C1 segment of cervical spinal cord (tissue), 14 donors: ENCODE data around the gene GATA6.
"Not testable (repeated sequence)": the region's sequence is repeated elsewhere in the genome, so short reads cannot be mapped to it uniquely, and the experiment has no call there.

Experiments
- DNase-seq, 14 donors: peaks; one replicate each; lab custom pipeline; 2025; lab: John Stamatoyannopoulos, UW

Gene GATA6

GRCh38 chr18:22204214-22204536 lies 34.8 kb downstream of the GATA6 start:
- DNase-seq, result no peak

- DNase-seq, result no peak
Measured at GRCh38 chr18:22204996-22205395, 35.6 kb downstream of the GATA6 start.

DNA sequence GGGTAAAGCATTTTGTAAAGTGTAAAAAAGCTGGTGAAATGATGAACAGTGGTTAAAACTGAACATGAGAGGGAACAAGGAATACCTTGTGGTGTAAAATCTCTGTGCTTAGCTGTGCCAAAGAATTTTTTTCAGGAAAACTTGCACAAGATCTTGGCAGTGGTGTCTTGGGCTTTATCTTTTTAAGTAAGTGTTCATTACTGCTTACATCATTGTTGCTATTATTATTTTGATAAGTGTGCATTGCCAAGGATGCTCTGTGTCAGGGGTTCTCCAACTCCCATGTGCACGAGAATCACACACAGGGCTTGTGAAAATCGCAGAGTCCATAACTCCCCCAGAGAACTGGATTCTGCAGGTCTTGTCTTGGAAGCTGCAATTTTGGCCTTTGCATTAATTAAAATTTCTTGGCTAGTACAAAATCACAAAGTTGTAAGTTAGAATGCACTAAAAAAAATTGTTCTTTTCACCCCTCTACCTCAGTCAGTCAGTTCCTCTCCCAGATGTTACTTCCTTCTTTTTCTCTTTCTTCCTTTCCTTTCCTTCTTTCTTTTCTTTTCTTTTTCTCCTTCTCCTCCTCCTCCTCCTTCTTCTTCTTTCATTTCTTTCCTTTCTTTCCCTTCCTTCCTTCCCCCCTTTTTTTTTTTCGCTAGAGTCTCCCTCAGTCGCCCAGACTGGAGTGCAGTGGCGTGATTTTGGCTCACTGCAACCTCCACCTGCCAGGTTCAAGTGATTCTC lies 37.8 kb downstream of the GATA6 start:
- no peak for DNase-seq

DNA sequence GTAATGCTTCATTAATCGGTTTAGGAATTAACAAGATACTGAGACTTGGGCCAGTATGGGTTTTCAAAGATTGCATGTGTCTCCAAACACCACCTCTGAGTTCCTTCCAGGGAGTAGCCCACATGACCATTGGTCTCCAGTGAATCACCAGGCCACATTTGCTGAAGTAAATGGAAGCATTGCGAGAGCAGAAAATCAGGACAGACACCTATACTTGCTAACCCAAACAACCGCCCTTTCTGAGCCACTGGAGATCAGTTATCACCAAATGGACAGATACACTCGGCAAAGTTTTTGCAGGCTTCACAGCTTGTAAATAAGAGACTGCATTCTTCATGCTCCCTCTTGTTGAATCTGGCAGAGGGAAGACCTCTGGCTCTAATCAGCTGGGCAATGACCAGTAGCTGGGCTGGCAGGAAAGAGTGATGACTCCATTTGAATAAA lies 40.9 kb downstream of the GATA6 start:
- DNase-seq, result no peak

GRCh38 chr18:22211657-22212056 lies 42.3 kb downstream of the GATA6 start:
- no peak for DNase-seq

DNA sequence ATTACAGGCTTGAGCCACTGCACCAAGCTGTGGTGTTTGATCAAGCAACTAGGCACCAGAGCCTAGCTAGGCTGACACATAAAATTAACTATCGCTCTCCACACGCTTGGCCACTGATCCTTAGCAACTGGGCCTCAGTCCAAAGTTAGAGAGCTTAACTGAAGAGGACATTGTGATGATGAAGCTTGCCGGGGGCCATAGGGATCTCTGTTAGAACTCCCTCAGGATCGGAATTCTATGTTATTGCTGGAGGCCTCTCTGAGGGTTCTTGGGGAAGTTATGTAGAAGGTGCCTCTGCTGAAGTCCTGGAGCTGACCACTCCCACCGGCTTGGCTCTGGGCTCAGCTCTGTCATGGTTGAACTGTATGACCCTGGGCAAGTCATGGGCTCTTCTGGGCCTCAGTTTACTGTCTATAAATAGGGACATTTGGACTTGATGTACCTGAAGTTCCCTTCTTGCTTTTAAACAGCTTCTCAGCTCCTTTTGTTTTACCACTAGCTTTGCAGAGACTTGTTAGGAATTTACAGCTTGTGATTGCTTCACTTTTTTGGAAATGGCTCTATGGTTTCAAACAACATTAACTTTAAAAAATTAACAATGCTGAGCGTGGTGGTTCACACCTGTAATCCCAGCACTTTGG lies 44.1 kb downstream of the GATA6 start:
- DNase-seq, result no peak

DNA sequence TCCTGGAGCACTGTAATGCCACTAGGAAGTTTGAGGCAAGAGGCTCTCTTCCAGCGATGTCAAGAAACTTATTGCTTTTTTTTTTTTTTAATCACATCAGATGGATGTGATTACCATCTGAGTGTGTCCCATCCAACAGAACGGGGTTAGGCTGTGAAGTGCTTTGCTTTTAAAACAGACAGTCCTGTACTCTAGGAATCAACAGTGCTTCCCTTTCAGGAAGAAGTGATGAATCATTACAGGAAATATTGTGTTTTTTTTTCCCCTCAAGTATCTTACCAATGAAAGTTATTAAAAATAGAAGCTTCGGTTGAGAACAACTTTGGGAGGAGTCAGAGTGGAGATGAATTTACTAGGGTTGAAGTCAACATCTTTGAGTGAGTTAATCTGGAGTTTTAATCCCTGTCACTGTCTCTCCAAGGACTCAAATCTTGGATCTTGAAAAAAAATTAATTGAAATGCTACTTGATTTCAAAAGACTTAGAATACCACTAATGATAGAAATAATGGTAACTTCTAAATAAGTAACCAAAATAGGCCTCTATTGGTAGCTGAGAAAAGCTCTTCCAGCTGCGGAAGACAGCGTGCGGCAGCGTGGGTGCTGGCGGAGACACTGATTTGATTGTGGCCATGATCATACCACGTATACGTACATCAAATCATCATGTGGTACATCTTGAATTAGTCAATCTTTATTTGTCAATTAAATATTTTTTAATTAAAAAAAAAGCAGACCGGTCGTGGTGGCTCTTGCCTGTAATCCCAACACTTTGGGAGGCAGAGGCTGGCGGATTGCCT lies 45.5 kb downstream of the GATA6 start:
- DNase-seq, result no peak

DNA sequence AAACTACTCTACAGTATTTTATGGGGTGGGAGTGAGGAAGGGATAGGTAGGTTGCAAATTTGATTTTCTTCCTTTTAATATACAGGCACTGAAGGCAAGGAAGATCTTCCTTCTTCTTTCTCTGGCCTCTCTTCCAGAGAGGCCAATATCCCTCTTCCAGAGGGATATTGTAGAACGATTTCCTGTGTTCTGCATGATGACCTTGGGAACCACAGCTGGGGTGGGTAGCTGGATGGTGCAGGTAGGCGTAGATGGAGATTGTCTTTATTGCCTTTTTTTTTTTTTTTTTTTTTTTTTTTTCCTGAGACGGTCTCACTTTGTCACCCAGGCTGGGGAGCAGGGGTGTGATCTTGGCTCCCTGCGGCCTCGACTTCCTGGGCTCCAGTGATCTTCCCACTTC lies 49.4 kb downstream of the GATA6 start:
- DNase-seq, result no peak

DNA sequence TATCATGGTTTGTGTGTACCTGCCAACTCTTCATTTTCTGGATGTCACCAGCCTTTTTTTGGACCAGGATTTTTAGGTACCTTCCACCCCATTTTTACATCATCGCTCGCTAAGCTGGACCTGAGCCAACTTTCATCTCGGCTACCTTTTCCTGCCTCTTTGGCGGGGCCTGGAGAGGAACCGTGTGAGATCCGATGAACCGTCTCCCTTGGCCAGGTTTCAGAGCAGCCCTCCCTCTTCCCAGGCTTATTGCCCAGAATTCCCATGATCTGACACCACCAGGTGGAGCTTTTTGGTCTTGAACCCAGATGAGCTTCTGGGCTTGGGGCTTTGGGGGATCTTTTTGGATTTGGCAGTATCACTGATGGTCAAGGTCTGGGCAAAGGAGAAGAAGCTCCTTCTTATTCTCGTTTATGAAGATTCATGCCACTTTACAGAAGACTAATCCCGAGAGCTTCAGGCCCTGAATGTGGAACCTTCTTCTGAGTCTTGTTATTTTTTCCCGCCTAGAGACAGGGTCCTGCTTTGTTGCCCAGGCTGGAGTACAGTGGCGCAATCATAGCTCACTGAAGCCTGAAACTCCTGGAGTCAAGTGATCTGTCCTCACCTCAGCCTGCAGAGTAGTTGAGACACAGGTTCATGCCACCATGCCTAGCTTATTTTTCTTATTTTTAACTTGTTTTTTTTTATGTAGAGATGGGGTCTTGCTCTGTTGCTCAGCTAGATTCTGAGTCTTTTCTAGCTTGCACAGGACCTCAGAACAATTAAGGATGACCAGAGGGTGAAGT lies 50.4 kb downstream of the GATA6 start:
- no peak for DNase-seq

DNA sequence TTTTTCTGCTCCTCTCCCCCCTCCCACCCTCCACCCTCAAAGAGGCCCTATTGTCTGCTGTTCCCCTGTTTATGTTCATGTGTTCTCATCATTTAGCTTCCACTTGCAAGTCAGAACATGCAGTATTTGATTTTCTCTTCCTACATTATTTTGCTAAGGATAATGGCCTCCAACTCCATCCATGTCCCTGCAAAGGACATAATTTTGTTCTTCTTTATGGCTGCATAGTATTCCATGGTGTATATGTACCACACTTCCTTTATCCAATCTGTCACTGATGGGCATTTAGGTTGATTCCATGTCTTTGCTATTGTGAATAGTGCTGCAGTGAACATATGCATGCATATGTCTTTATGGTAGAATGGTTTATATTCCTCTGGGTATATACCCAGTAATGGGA lies 51.2 kb downstream of the GATA6 start:
- not testable (repeated sequence) for DNase-seq

DNA sequence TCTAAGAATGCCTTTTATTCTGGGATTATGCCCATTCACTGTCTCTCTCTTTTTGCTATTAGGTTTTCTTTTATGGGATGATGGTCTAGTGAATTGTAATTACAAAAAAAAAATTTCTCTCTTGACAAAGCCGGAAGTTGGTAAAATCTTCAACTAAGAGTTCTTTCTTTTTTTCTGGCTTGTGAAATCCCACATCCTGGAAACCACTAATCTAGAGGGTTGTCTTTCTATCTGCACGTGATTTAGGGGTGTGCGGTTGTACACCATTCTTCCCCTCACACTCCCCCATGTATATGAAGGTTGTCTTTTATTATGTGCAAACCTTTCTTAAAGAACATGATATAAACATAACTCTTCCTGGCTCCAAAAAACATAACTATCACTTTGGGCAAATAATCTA lies 52.0 kb downstream of the GATA6 start:
- no peak for DNase-seq

- DNase-seq, result no peak
Measured at GRCh38 chr18:22223254-22223964, 54.0 kb downstream of the GATA6 start.

- DNase-seq, result no peak
Measured at GRCh38 chr18:22223965-22224322, 54.6 kb downstream of the GATA6 start.

DNA sequence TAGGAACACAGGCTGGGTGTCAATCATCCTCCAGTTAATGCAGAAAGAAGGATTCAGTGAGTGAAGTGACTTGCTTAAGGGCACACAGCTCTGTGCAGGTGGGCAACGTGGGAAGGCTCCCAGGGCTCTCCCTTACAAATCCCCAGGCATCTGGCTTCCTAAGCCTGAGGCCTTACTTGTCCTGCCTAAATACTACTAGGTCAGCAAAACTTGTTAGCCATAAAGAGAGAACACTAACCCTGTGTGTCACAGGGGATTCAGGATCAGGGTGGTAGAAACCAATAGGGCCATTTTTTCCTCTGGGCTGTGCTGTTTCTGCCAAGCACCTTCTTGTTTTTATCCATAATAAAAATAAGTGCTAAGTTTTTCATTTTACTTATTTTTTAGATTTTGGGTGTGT lies 55.0 kb downstream of the GATA6 start:
- DNase-seq, result no peak

DNA sequence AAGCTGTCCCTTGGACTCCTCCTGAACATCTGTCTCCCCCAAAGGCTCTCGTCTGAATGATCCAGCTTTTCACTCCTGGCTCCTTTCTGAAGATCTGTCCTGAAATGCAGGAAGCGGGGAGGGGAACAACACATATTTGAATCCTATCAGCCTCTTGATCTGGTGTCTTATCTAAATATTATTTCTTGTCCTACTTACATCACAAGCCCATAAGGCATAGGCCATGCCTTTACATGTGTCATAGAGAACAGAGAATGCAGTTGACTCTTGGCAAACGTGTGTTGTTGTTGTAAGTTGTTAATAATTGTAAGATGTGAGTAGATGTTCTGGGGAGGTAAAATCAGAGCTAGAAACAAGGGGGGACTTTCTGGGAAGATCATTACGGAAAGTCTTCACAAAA lies 57.4 kb downstream of the GATA6 start:
- no peak for DNase-seq

DNA sequence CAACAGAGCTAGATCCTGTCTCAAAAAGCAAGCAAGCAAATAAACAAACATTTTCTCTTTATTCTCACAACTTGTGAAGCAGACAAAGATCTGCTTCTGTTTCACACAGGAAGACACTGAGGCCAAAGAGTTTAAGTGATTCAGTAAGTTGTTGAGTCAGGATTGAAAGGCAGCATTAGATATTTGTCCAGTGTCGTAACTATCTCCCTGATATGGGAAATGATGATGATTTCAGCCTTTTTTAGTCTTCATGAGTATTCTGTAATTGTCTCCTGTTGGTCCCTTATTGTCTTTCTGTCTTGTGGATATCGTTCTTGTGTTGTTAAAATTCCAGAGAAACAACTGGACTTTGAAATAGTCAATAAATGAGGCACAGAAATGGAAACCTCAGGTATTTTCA lies 59.6 kb downstream of the GATA6 start:
- DNase-seq, result no peak

- DNase-seq, result no peak
Measured at GRCh38 chr18:22229456-22230124, 60.2 kb downstream of the GATA6 start.

DNA sequence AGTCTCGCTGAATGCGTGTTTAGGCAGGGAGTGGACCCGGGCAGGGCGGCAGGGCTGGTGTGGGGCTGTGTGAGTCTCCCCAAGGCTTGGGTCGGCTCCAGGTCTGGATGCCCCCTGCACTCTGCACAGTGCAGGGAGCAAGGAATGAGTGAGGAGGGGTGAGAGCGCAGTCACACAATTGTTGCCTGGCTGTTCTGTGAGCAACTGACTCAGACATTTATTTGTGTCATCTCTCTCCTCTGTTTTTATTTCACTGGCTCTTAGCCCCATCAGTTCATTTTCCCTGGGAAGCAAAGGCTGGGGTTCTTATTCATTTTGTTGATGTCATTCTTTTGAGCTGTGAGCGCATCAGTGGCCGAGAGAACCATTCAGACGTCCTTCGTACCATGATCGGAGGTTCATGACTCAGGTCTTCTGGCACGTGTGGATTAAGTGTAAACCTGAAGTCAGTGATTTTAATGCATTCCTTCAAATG lies 61.1 kb downstream of the GATA6 start:
- DNase-seq, result no peak

DNA sequence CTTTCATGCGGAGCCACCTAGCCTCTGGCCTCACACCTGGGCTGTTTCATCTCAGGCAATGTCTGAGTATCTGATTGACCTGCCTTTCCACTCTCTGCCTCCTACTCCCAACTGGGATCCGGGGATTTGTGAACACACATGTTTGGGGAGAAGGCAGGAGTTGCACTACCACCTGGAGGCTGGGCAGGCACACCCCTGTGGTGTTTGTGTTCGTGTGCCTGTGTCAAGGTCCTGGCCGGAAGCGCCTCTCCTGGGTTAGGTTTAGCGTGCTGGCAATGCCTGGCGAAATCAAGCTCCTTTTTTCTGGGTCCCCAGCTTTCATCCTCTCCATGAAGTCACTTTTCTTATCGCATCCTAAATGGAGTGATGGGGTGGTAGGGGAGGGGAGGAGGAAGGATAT lies 63.9 kb downstream of the GATA6 start:
- no peak for DNase-seq

DNA sequence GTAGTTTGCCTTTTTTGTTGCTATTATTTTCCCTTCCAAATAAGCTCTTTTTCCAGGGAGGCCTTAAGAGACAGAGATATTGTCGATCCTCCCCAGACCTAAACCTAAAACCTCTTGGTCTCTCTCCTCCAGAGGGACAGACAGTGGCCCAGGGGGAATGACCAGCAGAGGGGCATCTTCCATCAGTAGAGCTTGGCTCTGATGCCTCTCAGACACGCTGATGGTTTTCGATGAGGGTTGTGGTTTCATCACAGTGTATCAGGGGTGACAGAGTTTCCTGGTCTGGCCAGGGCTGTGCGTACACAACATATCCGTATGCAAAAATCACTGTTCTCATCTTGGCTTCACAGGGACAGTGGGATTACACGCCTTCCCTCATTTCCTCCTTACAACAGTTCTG lies 68.6 kb downstream of the GATA6 start:
- DNase-seq, result no peak

GRCh38 chr18:22238681-22239080 lies 69.3 kb downstream of the GATA6 start:
- DNase-seq, result no peak
